ENCODE measurements around the gene ADK.

DNA sequence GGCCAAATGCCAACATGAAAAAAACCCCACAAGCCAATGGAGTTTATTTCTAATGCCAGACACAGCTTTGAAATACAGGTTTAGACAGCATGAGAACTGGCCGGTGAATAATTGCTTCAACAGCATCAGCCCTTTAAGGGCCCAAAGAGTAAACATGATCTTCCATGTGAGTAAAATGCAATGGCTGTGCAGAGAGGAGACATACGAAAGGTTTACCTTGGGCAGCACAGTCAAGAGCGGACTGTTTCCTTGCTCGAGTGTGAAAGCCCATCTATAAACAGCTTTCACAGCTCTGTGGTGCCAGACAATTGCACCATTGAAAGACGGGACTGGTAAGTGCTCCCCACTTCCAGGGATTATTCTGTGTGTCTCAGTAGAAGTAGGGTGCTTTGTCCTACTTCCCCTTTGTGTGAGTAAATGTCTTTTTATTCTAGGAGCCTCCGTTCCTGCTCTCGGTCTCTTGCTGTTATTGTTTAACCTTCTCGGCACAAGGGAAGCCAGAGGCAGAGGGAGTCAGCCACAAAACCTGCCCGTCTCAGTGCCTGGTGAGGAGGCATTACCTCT lies 597.5 kb downstream of the ADK start:
- TF ChIP-seq, protein P1, sequence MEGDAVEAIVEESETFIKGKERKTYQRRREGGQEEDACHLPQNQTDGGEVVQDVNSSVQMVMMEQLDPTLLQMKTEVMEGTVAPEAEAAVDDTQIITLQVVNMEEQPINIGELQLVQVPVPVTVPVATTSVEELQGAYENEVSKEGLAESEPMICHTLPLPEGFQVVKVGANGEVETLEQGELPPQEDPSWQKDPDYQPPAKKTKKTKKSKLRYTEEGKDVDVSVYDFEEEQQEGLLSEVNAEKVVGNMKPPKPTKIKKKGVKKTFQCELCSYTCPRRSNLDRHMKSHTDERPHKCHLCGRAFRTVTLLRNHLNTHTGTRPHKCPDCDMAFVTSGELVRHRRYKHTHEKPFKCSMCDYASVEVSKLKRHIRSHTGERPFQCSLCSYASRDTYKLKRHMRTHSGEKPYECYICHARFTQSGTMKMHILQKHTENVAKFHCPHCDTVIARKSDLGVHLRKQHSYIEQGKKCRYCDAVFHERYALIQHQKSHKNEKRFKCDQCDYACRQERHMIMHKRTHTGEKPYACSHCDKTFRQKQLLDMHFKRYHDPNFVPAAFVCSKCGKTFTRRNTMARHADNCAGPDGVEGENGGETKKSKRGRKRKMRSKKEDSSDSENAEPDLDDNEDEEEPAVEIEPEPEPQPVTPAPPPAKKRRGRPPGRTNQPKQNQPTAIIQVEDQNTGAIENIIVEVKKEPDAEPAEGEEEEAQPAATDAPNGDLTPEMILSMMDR (conservative IDR thresholded peaks at IDR 0.05 in 1 of 2, IDR thresholded peaks at IDR 0.05 in 1 of 2; ENCODE audit: low read depth in 1 of 2, low read length in 2 of 2), result no peak
- TF ChIP-seq EZH2 (IDR thresholded peaks at IDR 0.05; ENCODE audit: low read length, missing control alignments), result no peak

Data from fibroblast of lung (primary cell).